Activated CD4-positive, alpha-beta T cell treated with anti-CD3 and anti-CD28 coated beads, Interleukin-2, Interleukin-6, amounts not matched to agents 100 ng/mL and 50 ng/mL, durations not matched to agents 16 hours and 8 hours (primary cell): ENCODE measurements around the gene PRKCE.

Experiments used
- DNase-seq: peaks from one replicate; pipeline ENCODE4 v3.0.0-alpha.2; 2020

Gene PRKCE

GRCh38 chr2:45651415-45652089, at the start of gene PRKCE:
PRKCE (plus strand) TSS chr2:45651675.
- DNase-seq = peak; percentile 56

GRCh38 chr2:45602624-45603023, 48.9 kb upstream of the PRKCE start:
- no peak for DNase-seq

GRCh38 chr2:45605116-45605515, 46.4 kb upstream of the PRKCE start:
- no peak for DNase-seq

- DNase-seq = no peak
Measured at GRCh38 chr2:45606796-45607195, 44.7 kb upstream of the PRKCE start.

GRCh38 chr2:45607701-45608100, 43.8 kb upstream of the PRKCE start:
- no peak for DNase-seq

- peak; percentile 53 for DNase-seq
Measured at GRCh38 chr2:45610281-45611019, 41.0 kb upstream of the PRKCE start.

- DNase-seq = peak; percentile 97
Measured at GRCh38 chr2:45611020-45611859, 40.2 kb upstream of the PRKCE start, which contains the start of gene SRBD1. SRBD1 (minus strand) TSS chr2:45611267; CDS start chr2:45605441, 5,826 bp downstream.

- no peak for DNase-seq
Measured at GRCh38 chr2:45612285-45612684, 39.2 kb upstream of the PRKCE start.

GRCh38 chr2:45612731-45613130, 38.7 kb upstream of the PRKCE start:
- DNase-seq = no peak

- DNase-seq = no peak
Measured at GRCh38 chr2:45614330-45614729, 37.1 kb upstream of the PRKCE start.

- DNase-seq = no peak
Measured at GRCh38 chr2:45614871-45615415, 36.5 kb upstream of the PRKCE start.

- DNase-seq = no peak
Measured at GRCh38 chr2:45616658-45617411, 34.6 kb upstream of the PRKCE start.

GRCh38 chr2:45617496-45617895, 34.0 kb upstream of the PRKCE start:
- no peak for DNase-seq

GRCh38 chr2:45622336-45623075, 29.0 kb upstream of the PRKCE start:
- peak; percentile 54 for DNase-seq

GRCh38 chr2:45623098-45623497, 28.4 kb upstream of the PRKCE start:
- DNase-seq = no peak

GRCh38 chr2:45625824-45626223, 25.7 kb upstream of the PRKCE start:
- DNase-seq = no peak

- DNase-seq = no peak
Measured at GRCh38 chr2:45626387-45627221, 24.9 kb upstream of the PRKCE start.

- no peak for DNase-seq
Measured at GRCh38 chr2:45627911-45628310, 23.6 kb upstream of the PRKCE start.

GRCh38 chr2:45629971-45630370, 21.5 kb upstream of the PRKCE start:
- no peak for DNase-seq

- no peak for DNase-seq
Measured at GRCh38 chr2:45631319-45631718, 20.2 kb upstream of the PRKCE start.

- no peak for DNase-seq
Measured at GRCh38 chr2:45631955-45632354, 19.5 kb upstream of the PRKCE start.
